GM21717 (cell line): Measurements from ENCODE around the gene TMEM240.
"Not testable (repeated sequence)": the region's sequence is repeated elsewhere in the genome, so short reads cannot be mapped to it uniquely, and the experiment has no call there.

Experiments
- ATAC-seq: cut with Tn5 transposase; IDR thresholded peaks from one replicate; pipeline ENCODE4 v1.9.1; 2021; ENCODE audit warnings: mild to moderate bottlenecking, moderate library complexity; ENCODE audit not compliant: unreplicated experiment

Gene TMEM240

DNA sequence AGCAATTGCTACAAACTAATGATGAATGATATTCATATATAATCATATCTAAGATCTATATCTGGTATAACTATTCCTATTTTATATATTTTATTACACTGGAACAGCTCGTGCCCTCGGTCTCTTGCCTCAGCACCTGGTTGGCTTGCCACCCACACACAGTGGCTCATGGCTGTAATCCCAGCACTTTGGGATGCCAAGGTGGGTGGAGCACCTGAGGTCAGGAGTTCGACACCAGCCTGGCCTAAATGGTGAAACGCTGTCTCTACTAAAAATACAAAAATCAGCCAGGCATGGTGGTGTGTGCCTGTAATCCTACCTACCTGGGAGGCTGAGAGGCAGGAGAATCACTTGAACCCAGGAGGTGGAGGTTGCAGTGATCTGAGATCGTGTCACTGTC lies 34.6 kb downstream of the TMEM240 start:
- not testable (repeated sequence) for ATAC-seq

DNA sequence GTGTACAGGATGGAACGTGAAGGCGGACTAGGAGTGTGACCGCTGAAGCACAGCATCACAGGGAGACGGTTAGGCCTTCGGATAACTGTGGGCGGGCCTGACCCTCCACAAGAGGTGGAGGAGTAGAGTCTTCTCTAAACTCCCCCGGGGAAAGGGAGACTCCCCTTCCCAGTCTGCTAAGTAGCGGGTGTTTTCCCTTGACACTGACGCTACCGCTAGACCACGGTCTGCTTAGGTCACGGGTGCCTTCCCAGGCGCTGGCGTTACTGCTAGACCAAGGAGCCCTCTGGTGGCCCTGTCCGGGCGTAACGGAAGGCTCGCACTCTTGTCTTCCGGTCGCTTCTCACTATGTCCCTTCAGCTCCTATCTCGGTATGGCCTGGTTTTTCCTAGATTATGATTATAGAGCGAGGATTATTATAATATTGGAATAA lies 35.0 kb downstream of the TMEM240 start:
- ATAC-seq, result not testable (repeated sequence)

DNA sequence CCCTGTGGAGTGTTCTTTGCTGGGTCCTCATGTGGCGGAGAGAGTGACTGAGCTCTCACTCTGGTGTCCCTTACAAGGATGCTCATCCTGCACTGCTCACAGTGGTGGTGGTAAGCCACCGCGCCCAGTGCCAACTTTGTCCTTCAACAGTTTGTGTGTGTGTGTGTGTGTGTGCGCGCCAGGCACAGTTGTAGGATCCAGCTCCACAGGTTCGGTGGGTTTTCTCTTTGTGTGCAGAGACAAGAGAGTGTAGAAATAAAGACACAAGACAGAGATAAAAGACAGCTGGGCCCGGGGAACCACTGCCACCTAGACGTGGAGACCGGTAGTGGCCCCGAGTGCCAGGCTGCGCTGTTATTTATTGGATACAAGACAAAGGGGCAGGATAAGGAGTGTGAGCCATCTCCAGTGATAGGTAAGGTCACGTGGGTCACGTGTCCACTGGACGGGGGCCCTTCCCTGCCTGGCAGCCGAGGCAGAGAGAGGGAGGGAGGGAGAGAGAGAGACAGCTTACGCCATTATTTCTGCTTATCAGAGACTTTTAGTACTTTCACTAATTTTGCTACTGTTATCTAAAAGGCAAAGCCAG lies 35.6 kb downstream of the TMEM240 start:
- not testable (repeated sequence) for ATAC-seq

DNA sequence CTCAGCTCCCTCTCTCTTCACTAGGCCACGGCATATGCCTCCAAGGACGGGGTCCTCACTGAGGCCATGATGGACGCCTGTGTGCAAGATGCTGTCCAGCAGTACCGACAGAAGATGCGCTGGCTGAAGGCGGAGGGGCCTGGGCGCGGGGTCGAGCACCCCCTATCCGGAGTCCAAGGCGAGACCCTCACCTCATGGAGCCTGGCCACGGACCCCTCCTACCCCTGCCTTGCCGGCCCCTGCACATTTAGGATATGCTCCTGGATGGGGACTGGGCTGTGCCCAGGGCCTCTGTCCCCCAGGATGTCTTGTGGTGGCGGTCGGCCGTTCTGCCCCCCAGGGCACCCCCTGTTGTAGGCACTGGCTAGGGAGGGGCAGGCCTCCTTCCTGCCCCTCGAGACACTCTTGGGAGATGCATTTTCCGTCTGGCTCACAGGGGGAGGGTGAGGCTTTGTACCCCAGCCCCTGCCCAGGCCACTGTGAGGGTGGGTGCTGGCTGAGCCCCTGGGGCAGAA lies 44.9 kb downstream of the TMEM240 start:
- ATAC-seq, result not testable (repeated sequence)

DNA sequence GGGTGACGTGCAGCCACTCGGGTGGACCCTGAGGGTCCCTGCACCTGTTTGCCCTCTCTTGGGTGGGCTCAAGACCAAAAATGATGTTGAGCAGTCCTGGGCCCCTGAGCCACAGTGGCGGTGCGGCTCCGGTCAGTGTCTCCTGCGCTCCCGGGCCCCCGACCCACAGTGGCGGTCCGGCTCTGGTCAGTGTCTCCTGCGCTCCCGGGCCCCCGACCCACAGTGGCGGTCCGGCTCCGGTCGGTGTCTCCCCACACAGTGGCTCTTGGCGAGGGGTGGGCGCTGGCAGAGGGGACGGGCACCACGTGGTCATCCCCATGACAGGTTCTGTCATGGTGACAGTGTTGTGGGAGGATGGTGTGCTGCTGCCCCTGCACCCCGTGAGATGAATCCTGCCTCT lies 46.1 kb downstream of the TMEM240 start:
- not testable (repeated sequence) for ATAC-seq

DNA sequence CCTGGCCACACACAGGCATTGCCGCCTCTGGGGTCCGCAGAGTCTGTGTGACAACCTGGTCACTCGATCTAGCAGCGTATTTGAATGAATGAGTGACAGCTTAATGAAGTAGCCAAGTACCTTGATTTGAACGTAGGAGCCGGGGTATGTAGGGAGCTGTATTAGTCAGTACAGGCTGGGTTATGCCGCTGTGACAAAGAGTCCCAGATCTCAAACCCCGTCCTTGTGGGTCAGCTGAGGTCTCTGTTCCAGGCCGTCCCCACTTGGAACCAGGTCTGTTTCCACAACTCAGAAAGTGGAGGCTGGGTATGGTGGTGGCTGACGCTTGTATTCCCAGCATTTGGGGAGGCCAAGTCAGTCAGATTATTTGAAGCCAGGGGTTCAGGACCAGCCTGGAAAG lies 48.8 kb downstream of the TMEM240 start:
- ATAC-seq, result no peak

DNA sequence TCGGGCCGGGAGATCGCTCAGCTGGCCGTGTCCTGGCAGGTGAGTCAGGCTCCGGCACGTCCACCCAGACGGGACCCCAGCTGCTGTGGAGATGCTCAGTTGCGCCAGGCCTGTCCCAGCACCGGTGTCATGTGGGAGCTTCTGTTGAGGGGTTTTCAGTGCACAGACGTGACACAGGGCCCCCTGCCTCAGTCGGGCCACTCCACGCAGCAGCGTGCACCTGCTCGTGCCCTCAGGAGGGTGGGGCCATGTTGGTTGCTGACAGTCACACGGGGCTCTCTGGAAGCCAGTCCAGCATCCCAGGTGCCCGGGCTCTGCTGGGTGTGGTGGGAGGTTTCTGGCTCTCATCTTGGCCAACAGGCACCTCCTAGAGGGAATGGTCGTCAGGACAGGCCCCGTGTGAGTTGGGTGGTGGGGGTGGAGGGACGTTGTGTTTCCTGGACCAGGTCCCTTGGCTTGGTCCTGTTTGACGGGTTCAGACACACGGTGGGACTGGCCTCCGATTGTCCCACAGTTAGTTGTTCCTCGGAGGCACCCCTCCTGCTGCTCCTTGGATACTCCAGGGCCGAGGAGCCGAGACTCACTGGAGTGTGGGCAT lies 49.7 kb downstream of the TMEM240 start:
- ATAC-seq, result no peak

DNA sequence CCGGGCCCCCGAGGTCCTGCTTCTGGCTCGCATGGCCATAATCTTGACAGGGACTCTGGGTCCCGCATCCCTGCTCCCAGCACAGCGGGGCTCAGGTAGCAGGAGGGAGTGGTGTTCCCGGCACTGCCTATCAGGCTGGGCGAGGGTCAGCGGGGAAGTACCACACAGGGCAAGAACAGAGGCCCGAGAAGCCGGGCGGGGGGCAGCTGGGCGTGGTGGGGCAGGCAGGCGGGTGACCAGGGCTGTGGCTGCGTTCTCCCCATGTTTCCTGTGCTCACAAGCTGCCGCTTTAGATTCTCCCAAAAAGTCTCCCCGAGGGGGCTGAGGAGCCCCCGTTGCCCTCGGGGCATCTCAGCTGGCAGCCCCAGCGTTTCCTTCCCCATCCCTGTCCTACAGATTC lies 50.6 kb downstream of the TMEM240 start:
- ATAC-seq, result no peak

DNA sequence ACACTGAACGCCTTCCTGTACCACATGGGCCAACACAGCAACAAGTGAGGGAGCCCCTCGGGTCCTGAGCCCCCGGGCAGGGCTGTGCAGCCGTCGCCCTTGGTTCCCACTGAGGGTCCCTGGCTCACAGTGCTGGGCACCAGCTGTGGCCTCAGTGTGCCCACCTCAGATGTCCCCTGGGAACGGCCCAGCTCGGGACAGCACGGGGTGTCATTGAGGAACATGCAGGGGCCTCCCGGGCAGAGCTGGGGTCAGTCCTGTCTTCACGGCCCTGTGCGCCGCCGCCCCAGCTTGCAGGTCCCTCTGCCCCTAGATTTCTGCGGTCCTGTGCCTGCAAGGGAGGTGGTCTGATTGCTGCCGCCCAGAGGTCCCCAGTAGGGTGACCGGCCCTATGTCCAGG lies 51.2 kb downstream of the TMEM240 start:
- no peak for ATAC-seq

DNA sequence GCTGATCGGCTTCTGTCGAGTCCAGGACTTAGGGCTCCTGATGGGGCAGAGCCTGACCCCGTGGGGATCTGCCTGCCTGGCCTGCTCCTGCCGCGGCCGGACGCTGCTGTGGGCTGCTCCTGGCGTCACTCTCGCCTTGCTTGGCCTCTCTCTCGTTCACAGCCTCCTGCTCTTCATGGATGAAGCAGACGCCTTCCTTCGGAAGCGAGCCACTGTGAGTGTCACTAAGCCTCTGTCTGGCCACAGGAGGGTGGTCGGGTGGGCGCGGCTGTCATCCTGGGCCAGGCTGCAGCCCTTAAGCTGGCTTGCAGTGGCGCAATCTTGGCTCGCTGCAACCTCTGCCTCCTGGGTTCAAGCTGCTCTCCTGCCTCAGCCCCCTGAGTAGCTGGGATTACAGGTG lies 52.7 kb downstream of the TMEM240 start:
- no peak for ATAC-seq

DNA sequence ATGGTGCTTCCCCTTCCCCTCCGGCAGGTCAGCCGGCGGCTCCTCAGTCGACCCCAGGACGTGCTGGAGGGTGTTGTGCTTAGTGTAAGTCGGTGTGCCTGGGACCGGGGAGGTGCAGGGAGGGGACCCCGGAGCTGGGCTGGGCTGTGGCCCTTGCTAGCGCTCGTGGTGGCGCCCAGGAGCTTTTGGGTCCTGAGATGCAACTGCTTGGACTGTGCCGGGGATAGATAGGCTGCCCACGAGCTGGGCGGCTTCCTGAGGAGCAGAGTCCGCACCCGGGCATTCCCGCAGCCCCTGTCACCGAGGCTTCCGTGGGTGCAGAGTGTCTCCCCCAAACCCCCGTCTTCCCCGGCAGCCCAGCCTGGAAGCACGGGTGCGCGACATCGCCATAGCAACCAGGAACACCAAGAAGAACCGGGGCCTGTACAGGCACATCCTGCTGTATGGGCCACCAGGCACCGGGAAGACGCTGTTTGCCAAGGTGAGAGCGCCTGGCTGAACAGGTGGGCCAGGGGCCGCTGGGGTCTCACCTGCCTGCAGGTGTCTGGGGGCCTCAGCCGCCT lies 54.6 kb downstream of the TMEM240 start:
- not testable (repeated sequence) for ATAC-seq

DNA sequence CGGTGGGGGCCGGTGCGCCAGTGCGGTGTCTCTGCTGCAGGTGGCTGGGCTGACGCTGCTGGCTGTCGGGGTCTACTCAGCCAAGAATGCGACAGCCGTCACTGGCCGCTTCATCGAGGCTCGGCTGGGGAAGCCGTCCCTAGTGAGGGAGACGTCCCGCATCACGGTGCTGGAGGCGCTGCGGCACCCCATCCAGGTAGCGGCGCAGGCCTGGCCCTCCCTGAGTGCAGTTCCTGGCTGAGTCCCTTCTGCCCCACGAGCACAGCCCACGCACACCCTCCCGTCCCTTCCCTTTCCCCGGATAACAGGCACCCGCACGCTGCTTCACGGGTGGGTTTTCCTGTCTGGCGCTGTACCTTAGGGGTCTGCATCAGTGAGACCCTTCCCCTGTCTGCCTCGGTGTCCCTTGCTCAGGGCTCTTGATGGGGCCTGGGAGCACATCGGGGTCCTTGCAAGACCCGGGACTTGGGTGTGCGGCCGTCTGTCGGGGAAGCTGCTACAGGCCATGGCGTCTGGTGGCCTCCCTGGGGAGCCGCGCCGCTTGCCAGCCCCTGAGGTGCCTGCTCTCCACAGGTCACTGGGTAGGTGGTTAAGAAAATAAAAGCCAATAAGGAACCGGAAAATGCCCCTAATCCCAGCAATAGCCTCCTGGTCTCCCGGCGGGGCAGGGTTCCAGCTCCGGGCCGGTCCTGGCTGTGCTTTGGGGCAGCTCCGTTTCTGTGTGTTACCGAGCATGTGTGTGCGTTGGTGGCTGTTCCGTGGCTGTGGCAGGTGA lies 55.3 kb downstream of the TMEM240 start:
- not testable (repeated sequence) for ATAC-seq
